G401.6 (cell line): ENCODE data around the gene RPL28.

Source experiments
- FAIRE-seq: peaks from 2 replicates; lab custom pipeline; 2012; peaks lifted over from hg19 to GRCh38; lab: Jason Lieb, UNC

Gene RPL28

GRCh38 chr19:55373993-55374757 lies 11.6 kb upstream of the RPL28 start:
- FAIRE-seq = no peak

- FAIRE-seq = no peak
These were observed 9.3 kb upstream of the RPL28 start, which contains the start of gene TMEM190 for GRCh38 chr19:55376241-55376933. Gene TMEM190, plus strand, starts transcription at chr19:55376826. Its CDS starts 28 bp downstream, at chr19:55376854.

GRCh38 chr19:55377356-55378131 lies 8.2 kb upstream of the RPL28 start:
- FAIRE-seq = no peak

- no peak for FAIRE-seq
These were observed 6.6 kb upstream of the RPL28 start for GRCh38 chr19:55379174-55379573.

- FAIRE-seq = no peak
These were observed 3.7 kb upstream of the RPL28 start for GRCh38 chr19:55382013-55382412.

GRCh38 chr19:55382522-55383054 lies 3.1 kb upstream of the RPL28 start:
- no peak for FAIRE-seq

GRCh38 chr19:55383279-55384130 lies 2.2 kb upstream of the RPL28 start:
- FAIRE-seq = no peak

GRCh38 chr19:55384131-55384919 lies 1.4 kb upstream of the RPL28 start, which contains the start of gene TMEM238:
Gene TMEM238, minus strand, starts transcription at chr19:55384292. Its CDS starts 33 bp downstream, at chr19:55384259.
- FAIRE-seq = no peak

- no peak for FAIRE-seq
These were observed 610 bp upstream of the RPL28 start for GRCh38 chr19:55384920-55385723.

- no peak for FAIRE-seq
These were observed 800 bp downstream of the RPL28 start for GRCh38 chr19:55386493-55386971.

- no peak for FAIRE-seq
These were observed 2.2 kb downstream of the RPL28 start for GRCh38 chr19:55387736-55388497.

- no peak for FAIRE-seq
These were observed 3.9 kb downstream of the RPL28 start for GRCh38 chr19:55389386-55390317.

GRCh38 chr19:55390461-55390880 lies 4.7 kb downstream of the RPL28 start:
- FAIRE-seq = no peak

- no peak for FAIRE-seq
These were observed 5.5 kb downstream of the RPL28 start for GRCh38 chr19:55391191-55391670.

- no peak for FAIRE-seq
These were observed 6.2 kb downstream of the RPL28 start for GRCh38 chr19:55391702-55392615.
